ENCODE data around the gene RIMS4.
A peak's percentile ranks its signal among the peaks of the same experiment; 100 is the strongest.
"Not testable (repeated sequence)": the region's sequence is repeated elsewhere in the genome, so short reads cannot be mapped to it uniquely, and the experiment has no call there.

Gene RIMS4

GRCh38 chr20:44829688-44830087 lies 19.3 kb upstream of the RIMS4 start:
- DNase-seq: no peak

DNA sequence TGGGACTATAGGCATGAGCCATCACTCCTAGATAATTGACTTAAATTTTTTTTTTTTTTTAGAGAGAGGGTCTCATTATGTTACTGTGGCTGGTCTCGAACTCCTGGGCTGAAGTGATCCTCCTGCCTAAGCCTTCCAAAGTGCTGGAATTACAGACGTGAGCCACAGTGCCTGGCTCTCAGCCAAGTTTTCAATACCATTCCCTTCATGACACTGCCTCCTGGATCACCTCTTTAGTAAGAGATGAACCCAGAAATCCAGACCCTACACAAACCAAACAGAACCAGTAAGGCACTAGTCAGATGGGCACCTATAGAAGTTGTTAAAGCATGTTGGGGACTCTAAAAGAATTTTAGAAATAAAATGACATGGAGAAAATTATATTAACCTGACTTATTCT lies 18.3 kb upstream of the RIMS4 start:
- no peak for DNase-seq

DNA sequence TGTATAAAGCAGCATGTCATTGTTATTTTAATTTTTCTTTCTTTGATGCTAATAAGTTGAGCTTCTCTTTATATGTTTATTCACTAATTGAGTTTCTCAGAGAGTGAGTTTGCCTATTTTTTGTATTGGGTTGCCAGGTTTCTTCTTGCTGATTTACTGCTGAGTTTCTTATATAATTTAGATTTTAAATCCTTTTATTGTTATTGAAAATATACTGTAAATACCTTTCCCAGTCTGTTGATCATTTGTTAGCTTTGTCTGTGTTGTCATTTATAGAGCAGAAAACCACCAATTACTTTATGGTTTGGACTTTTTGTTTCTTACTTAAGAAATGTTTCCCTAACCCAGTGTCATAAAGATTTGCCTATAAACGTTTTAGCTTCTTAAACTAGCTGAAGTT lies 17.1 kb upstream of the RIMS4 start:
- DNase-seq: no peak

DNA sequence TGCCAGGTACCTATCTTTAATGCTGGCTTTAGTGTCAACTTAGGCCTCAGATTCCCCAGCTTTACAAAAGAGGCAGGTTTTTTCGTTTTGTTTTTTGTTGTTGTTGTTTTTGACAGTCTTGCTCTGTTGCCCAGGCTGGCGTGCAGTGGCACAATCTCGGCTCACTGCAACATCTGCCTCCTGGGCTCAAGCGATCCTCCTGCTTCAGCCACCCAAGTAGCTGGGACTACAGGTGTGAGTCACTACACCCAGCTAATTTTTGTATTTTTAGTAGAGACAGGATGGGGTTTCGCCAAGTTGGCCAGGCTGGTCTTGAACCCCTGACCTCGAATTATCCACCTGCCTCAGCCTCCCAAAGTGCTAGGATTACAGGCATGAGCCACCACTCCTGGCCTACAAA lies 11.2 kb upstream of the RIMS4 start:
- not testable (repeated sequence) for DNase-seq

- no peak for DNase-seq
Measured at GRCh38 chr20:44819936-44820335, 9.6 kb upstream of the RIMS4 start.

- DNase-seq: no peak
Measured at GRCh38 chr20:44817143-44817910, 7.0 kb upstream of the RIMS4 start.

DNA sequence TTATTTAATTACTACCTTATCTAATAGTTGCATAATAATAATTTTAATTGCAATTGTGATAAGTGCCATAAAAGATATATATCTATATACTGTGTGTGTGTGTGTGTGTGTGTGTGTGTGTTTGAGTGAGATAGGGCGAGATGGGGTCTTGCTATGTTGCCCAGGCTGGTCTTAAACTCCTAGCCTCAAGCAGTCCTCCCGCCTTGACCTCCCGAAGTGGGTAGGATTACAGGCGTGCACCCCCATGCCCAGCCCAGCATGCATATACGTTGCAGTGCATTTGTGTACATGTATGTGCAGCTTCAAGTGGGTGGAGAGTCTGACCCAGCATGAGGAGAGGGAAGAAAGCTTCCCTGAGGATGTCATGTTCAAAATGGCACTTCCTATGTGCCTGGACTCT lies 4.6 kb upstream of the RIMS4 start:
- DNase-seq: no peak

DNA sequence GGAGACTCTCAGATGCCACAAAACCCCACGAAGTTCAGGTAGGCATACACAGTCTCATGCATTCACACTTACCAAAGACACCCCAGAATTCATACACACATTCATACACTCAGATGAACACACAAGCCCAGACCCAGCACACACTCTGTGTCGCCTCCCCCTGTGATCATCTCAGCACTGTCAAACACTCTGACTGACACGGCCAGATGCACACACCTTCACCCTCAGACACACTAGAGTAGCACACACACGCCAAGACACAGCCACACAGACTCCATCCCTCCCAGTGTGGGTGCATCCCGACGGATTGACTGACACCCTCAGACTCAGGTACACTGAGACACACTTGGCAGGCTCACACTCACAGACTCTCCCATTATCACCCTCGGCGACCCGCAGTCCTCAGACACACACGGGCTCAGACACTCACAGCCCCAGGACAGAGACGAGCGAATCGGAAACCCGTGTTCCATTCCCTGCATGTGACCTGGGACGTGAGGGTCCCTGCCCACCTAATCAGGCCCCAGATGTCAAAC lies 872 bp upstream of the RIMS4 start:
- no peak for DNase-seq

DNA sequence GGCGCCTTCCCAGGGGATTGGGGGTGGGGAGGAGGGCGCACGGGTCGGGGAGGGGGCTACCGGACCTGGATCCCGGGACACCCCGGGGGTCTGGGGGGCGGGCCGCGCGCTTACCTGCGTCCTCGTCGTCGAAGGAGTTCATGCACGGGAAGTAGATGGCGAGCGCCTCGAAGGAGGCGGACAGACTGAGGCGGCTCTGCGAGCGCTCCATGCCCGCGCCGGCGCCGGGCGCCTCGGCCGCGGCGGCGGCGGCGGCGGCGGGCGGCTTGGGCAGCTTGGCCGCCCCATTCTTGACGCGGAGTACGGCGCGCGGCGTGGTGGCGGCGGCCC lies 320 bp downstream of the RIMS4 start:
- DNase-seq: no peak

GRCh38 chr20:44809380-44810060 lies 826 bp downstream of the RIMS4 start:
- DNase-seq: no peak

DNA sequence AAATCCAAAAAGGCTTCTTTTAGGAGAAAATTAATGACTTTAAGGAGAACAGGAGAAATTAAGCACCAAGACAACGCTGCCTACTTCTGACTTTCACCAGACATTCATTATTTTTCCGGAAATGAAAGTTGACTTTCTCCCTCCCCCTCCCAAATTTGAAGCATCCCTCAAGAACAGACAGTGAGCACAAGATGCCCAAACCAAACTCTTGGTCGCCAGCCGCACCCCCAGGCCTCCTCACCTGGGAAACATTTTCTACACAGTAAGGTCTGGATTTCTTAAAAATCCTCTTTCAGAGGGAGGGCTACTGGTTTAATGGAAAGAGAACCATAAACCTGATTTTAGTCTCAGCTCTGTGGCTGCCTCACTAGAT lies 2.7 kb downstream of the RIMS4 start:
- no peak for DNase-seq

DNA sequence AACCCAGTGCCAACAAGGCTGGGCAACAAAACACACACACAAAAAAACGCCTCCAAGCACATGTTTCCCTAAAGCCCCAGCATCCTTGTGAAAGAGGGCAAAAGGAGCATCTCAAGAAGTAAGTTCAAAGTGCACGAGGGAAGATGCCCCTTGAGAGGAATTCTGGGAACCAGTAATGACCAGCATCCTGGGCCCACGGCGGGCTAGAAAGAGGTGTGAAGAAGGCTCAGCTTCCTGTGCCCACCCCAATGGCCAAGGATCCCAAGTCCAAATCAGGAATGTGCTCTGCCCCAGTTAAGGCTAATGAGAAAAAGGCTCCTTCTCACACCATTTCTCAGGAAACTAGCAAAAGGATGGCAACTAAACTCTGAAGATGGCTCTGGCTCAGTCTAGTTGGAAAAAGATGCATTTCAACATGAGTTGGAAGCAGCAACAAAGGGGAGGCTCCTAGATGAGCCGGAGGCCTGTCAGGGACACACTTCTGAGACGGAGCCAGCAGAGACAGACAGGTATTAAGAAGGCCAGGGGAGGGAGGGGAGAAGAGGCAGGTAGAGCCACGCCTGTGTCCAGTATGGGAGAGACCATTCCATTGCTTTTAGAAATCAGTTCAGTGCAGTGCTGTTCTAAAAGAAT lies 3.2 kb downstream of the RIMS4 start:
- no peak for DNase-seq

- no peak for DNase-seq
Measured at GRCh38 chr20:44805979-44806620, 4.2 kb downstream of the RIMS4 start.

- no peak for DNase-seq
Measured at GRCh38 chr20:44805335-44805978, 4.9 kb downstream of the RIMS4 start.

DNA sequence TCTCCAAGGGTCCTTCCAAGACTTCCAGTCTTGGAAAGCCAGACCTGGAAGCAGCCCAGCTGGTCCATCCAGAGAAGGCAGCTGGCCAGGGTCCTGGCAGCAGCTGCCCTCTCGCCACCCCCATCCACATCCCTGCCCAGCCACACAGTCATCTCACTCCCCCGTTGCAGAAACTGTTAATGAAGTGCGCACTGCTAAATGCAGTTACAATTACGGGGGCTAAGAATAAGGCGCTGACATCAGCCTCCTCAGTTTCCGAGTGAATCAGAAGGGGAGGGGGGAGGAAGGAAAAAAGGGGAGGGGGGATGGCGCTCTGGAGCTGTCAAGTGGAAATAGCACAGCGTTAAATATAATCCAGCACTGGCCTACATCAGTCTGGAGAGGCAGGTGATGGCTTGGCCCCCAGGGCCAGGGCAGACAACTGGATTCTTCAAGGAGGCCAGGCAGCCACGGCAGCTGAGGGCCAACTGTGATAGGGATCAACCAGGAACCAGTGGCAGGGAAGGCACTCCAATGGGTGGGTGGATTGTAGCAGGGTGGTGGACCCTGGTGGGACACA lies 6.9 kb downstream of the RIMS4 start:
- DNase-seq: peak; percentile 21

- no peak for DNase-seq
Measured at GRCh38 chr20:44802702-44803101, 7.6 kb downstream of the RIMS4 start.

GRCh38 chr20:44800391-44801046 lies 9.8 kb downstream of the RIMS4 start:
- DNase-seq: no peak

- no peak for DNase-seq
Measured at GRCh38 chr20:44799691-44800090, 10.7 kb downstream of the RIMS4 start.

GRCh38 chr20:44796758-44797457 lies 13.4 kb downstream of the RIMS4 start:
- DNase-seq: no peak

DNA sequence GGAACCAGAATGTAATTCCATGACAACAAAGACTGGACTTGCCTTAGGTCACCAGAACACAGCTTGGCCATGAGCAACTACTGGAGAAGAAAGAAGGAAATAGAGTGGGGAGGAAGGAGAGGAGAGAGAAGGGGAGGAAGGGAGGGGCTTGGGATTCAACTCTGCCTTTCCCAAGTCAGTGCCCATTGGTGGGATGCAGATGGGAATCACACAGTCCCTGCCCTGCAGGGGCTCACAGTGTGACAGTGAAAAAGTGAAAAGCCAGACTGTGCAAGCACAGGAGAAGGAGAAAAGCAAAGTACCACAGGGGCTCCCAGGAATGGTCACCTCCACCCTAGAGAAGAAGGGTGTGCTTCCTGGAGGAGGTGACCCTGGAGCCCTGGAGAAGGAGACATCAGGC lies 14.0 kb downstream of the RIMS4 start:
- no peak for DNase-seq

DNA sequence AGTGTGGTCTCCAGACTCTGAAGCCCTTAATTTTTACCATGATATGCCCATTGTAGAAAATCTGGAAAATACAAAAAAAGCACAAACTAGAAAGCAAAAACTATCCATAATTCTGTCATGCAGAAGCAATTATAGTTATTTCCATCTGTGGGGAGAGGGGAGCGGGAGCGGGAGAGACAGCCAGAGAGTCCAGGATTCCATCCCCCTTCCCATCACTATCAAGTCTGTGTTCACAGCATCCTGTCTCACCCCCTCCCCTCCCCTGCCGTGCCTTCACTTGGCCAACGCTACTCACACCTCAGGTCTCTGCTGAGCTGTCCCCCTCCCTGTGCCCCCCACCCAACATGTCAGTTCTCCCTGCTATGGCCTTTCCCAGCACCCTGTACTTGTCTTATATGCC lies 14.5 kb downstream of the RIMS4 start:
- DNase-seq: no peak

GRCh38 chr20:44792796-44793195 lies 17.6 kb downstream of the RIMS4 start:
- no peak for DNase-seq

All from NCI-H1436 (cell line).